ENCODE data around the gene G3BP2.

- no peak for TF ChIP-seq CTCF (IDR thresholded peaks at IDR 0.05; ENCODE audit: insufficient read depth, low read length, poor library complexity, severe bottlenecking)
- no peak for TF ChIP-seq EZH2phosphoT487 (conservative IDR thresholded peaks at IDR 0.05; ENCODE audit: low read length)
Observed at GRCh38 chr4:75629239-75629638, 44.0 kb downstream of the G3BP2 start.

Data from SU-DHL-6 (cell line).